MM.1S (cell line): ENCODE results near the gene VPREB1.
A peak's percentile ranks its signal among the peaks of the same experiment; 100 is the strongest.

Experiments used
- DNase-seq: peaks from one replicate; pipeline ENCODE4 v3.0.0-alpha.2; 2015
- H2AFZ ChIP-seq: fragments of 300-600 bp; sonication (generic); 2 replicates; pipeline ENCODE4 v1.6.0; 2016; ENCODE audit warnings: antibody characterized with exemption, low read length
- H3F3A ChIP-seq: fragments of 300-600 bp; sonication (generic); 2 replicates; pipeline ENCODE4 v1.6.1; 2016; ENCODE audit warnings: mild to moderate bottlenecking, antibody characterized with exemption, low read length, moderate library complexity, mixed read lengths; ENCODE audit not compliant: insufficient read depth
- H3K27ac ChIP-seq: fragments of 300-600 bp; sonication (generic); 2 replicates; pipeline ENCODE4 v1.5.1; 2016; ENCODE audit warnings: mild to moderate bottlenecking, low read length
- H3K27me3 ChIP-seq: fragments of 300-600 bp; sonication (generic); replicated peaks from 2 replicates; pipeline ENCODE4 v1.6.0; 2016; ENCODE audit warnings: low read length; ENCODE audit not compliant: insufficient read depth
- H3K36me3 ChIP-seq: fragments of 300-600 bp; sonication (generic); replicated peaks from 2 replicates; pipeline ENCODE4 v1.6.1; 2016; ENCODE audit warnings: mild to moderate bottlenecking, low read length, mixed read lengths; ENCODE audit not compliant: insufficient read depth
- H3K4me1 ChIP-seq: fragments of 300-600 bp; sonication (generic); 2 replicates; pipeline ENCODE4 v1.6.1; 2016; ENCODE audit warnings: low read length, mixed read lengths
- H3K4me2 ChIP-seq: fragments of 300-600 bp; sonication (generic); 2 replicates; pipeline ENCODE4 v1.6.0; 2016; ENCODE audit warnings: low read depth, low read length
- H3K4me3 ChIP-seq: fragments of 300-600 bp; sonication (generic); 2 replicates; pipeline ENCODE4 v1.5.1; 2016; ENCODE audit warnings: low read length, mixed read lengths
- H3K79me2 ChIP-seq: fragments of 300-600 bp; sonication (generic); 2 replicates; pipeline ENCODE4 v1.6.1; 2016; ENCODE audit warnings: mixed run types, low read length, mixed read lengths
- H3K9ac ChIP-seq: fragments of 300-600 bp; sonication (generic); 2 replicates; pipeline ENCODE4 v1.6.1; 2016; ENCODE audit warnings: low read length, mixed read lengths
- H3K9me2 ChIP-seq: fragments of 300-600 bp; sonication (generic); replicated peaks from 2 replicates; pipeline ENCODE4 v1.6.1; 2016; ENCODE audit warnings: mild to moderate bottlenecking, low read length, mixed read lengths; ENCODE audit not compliant: insufficient read depth
- H3K9me3 ChIP-seq: fragments of 300-600 bp; sonication (generic); replicated peaks from 2 replicates; pipeline ENCODE4 v1.6.1; 2016; ENCODE audit warnings: mild to moderate bottlenecking, low read length, mixed read lengths; ENCODE audit not compliant: insufficient read depth
- H4K20me1 ChIP-seq: fragments of 300-600 bp; sonication (generic); 2 replicates; pipeline ENCODE4 v1.6.1; 2016; ENCODE audit warnings: mild to moderate bottlenecking, low read length, moderate library complexity, mixed read lengths; ENCODE audit not compliant: insufficient read depth
- CTCF ChIP-seq: fragments of 300-600 bp; sonication (generic); IDR thresholded peaks from 2 replicates; pipeline ENCODE4 v1.5.1; 2016; ENCODE audit warnings: antibody characterized with exemption, low read length, mixed read lengths
- EZH2 ChIP-seq: fragments of 300-600 bp; sonication (generic); optimal IDR thresholded peaks from 2 replicates; pipeline ENCODE3; 2017; ENCODE audit warnings: low read depth, mild to moderate bottlenecking, antibody characterized with exemption, low read length, mixed read lengths
- EZH2phosphoT487 ChIP-seq: fragments of 300-600 bp; sonication (generic); IDR thresholded peaks from 2 replicates; pipeline ENCODE4 v1.6.1; 2018; ENCODE audit warnings: antibody characterized with exemption, low read length

The VPREB1 gene

GRCh38 chr22:22233081-22233480 is 11.5 kb upstream of the VPREB1 start:
- no peaks in the 10 kb centered on the region for H3K27me3 ChIP-seq
- no peak for DNase-seq
- H3K4me1 ChIP-seq, result no peaks in the 10 kb centered on the region
- no peaks in the 10 kb centered on the region for H3K79me2 ChIP-seq
- H3K9me2 ChIP-seq, result no peaks in the 10 kb centered on the region
- no peaks in the 10 kb centered on the region for H3K36me3 ChIP-seq
- peaks cover 4% of the 10 kb centered on the region; the same call in 1 of the 2 replicates for H3F3A ChIP-seq
- no peak overlapping the region for H3K4me2 ChIP-seq
- H4K20me1 ChIP-seq, result no peaks in the 10 kb centered on the region
- no peak overlapping the region for H2AFZ ChIP-seq
- H3K9ac ChIP-seq, result no peak overlapping the region
- TF ChIP-seq EZH2phosphoT487, result no peak
- TF ChIP-seq EZH2, result no peak
- no peak for TF ChIP-seq CTCF
- H3K4me3 ChIP-seq, result no peak overlapping the region
- no peak overlapping the region for H3K27ac ChIP-seq
- H3K9me3 ChIP-seq, result no peaks in the 10 kb centered on the region

GRCh38 chr22:22235558-22235957 is 9.0 kb upstream of the VPREB1 start:
- Histone ChIP-seq H3K36me3 (no peaks in the 10 kb centered on the region), H3K4me1 (no peaks in the 10 kb centered on the region), H4K20me1 (no peaks in the 10 kb centered on the region), H3K9ac (no peak overlapping the region), H3K9me2 (no peaks in the 10 kb centered on the region), H2AFZ (0 out of 2 replicates have a peak overlapping the region, but pooled peaks have one; percentile 13), H3K9me3 (no peaks in the 10 kb centered on the region), H3K79me2 (no peaks in the 10 kb centered on the region), H3F3A (peaks cover 4% of the 10 kb centered on the region; the same call in 1 of the 2 replicates), H3K4me2 (peak overlapping the region; percentile 14; the same call in 1 of the 2 replicates), H3K4me3 (no peak overlapping the region), H3K27ac (no peak overlapping the region), H3K27me3 (no peaks in the 10 kb centered on the region)
- peak; percentile 76 for DNase-seq
- TF ChIP-seq CTCF (peak; percentile 73), EZH2 (no peak), EZH2phosphoT487 (no peak)

- no peak overlapping the region for H3K4me2 ChIP-seq
- DNase-seq, result no peak
- no peak overlapping the region for H3K4me3 ChIP-seq
- no peak overlapping the region for H2AFZ ChIP-seq
- no peaks in the 10 kb centered on the region for H3K27me3 ChIP-seq
- peaks cover 4% of the 10 kb centered on the region; the same call in 1 of the 2 replicates for H3F3A ChIP-seq
- H3K79me2 ChIP-seq, result no peaks in the 10 kb centered on the region
- no peaks in the 10 kb centered on the region for H3K36me3 ChIP-seq
- no peaks in the 10 kb centered on the region for H3K9me2 ChIP-seq
- H3K9me3 ChIP-seq, result no peaks in the 10 kb centered on the region
- TF ChIP-seq EZH2 (no peak), CTCF (no peak), EZH2phosphoT487 (no peak)
- H4K20me1 ChIP-seq, result no peaks in the 10 kb centered on the region
- no peaks in the 10 kb centered on the region for H3K4me1 ChIP-seq
- H3K9ac ChIP-seq, result no peak overlapping the region
- no peak overlapping the region for H3K27ac ChIP-seq
These were observed 7.1 kb upstream of the VPREB1 start for GRCh38 chr22:22237521-22237920.
